ENCODE results near the gene ENOX1.

ENOX1 gene

DNA sequence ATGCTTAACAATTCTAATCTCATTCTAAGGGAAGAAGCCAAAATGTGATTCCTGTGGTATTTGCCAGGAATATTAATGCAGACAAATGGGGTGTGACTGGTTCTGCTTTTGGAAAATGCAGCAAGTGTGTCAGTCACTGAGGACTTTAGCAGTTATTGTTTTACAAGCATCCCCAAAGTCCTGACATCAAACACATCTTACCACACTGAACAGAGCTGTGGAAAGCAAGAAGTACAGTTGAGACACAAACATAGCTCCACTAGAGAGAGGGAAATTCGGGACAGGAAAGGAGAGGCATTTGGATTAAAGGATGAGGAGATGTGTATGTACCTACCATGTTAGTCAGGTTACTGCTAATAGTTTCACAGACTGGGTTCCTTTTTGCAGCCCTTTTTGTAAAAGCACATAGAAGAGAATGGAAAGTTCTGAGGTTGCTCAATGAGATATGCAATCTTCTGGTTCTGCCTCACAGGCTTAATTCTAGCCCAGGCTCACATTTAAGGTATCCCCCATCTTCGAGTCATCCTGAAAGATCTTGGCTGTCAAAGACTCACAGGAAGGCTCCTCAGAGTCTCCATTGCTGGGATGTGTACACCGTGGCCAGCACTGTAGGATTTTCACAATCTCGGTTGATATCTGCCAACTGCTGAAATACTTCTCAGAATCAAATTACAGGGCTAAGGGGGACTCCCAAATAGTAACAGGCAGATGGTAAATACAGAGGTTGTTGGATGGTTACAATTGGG lies 446.8 kb downstream of the ENOX1 start:
- no peak for DNase-seq (ENCODE audit: low read depth)
- no peak overlapping the region for H3K4me3 ChIP-seq (ENCODE audit: low read length)
- TF ChIP-seq, protein P1, sequence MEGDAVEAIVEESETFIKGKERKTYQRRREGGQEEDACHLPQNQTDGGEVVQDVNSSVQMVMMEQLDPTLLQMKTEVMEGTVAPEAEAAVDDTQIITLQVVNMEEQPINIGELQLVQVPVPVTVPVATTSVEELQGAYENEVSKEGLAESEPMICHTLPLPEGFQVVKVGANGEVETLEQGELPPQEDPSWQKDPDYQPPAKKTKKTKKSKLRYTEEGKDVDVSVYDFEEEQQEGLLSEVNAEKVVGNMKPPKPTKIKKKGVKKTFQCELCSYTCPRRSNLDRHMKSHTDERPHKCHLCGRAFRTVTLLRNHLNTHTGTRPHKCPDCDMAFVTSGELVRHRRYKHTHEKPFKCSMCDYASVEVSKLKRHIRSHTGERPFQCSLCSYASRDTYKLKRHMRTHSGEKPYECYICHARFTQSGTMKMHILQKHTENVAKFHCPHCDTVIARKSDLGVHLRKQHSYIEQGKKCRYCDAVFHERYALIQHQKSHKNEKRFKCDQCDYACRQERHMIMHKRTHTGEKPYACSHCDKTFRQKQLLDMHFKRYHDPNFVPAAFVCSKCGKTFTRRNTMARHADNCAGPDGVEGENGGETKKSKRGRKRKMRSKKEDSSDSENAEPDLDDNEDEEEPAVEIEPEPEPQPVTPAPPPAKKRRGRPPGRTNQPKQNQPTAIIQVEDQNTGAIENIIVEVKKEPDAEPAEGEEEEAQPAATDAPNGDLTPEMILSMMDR (conservative IDR thresholded peaks at IDR 0.05; ENCODE audit: low read depth, low read length), result no peak

- no peak for DNase-seq (ENCODE audit: low read depth)
- H3K4me3 ChIP-seq (ENCODE audit: low read length), result no peak overlapping the region
Measured at GRCh38 chr13:43339145-43339804, 447.5 kb downstream of the ENOX1 start.

DNA sequence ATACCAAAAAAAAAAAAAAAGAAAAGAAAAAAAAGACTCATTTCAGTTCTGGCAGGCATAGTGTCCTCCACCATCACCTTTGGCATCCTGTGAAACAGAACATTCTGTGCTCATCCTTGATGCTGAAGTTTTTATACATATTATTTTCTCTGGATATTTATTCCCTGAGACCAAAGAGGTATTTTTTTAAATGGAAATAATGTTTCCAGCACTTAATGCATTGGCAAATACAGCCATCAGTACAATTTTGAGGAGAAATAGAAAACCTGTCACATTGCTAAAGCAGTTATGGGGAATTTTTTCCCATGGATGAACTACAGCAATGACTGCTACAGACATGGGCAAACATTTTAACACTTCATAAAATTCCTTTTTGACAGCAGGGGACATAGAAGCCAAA lies 451.0 kb downstream of the ENOX1 start:
- H3K4me3 ChIP-seq (ENCODE audit: low read length), result no peak overlapping the region
- DNase-seq (ENCODE audit: low read depth), result no peak
- TF ChIP-seq, protein P1 (conservative IDR thresholded peaks at IDR 0.05; ENCODE audit: low read depth, low read length), result no peak

More at GRCh38 chr13:43339145-43339804, 447.5 kb downstream of the ENOX1 start:
- TF ChIP-seq, protein P1 (conservative IDR thresholded peaks at IDR 0.05; ENCODE audit: low read depth, low read length), result no peak

- H3K4me3 ChIP-seq (ENCODE audit: low read length), result no peak overlapping the region
- no peak for DNase-seq (ENCODE audit: low read depth)
- TF ChIP-seq, protein P1 (conservative IDR thresholded peaks at IDR 0.05; ENCODE audit: low read depth, low read length), result no peak
Measured at GRCh38 chr13:43333176-43333575, 453.6 kb downstream of the ENOX1 start.

- TF ChIP-seq, protein P1 (conservative IDR thresholded peaks at IDR 0.05; ENCODE audit: low read depth, low read length), result no peak
- H3K4me3 ChIP-seq (ENCODE audit: low read length), result no peak overlapping the region
- DNase-seq (ENCODE audit: low read depth), result no peak
Measured at GRCh38 chr13:43331672-43332071, 455.1 kb downstream of the ENOX1 start.

DNA sequence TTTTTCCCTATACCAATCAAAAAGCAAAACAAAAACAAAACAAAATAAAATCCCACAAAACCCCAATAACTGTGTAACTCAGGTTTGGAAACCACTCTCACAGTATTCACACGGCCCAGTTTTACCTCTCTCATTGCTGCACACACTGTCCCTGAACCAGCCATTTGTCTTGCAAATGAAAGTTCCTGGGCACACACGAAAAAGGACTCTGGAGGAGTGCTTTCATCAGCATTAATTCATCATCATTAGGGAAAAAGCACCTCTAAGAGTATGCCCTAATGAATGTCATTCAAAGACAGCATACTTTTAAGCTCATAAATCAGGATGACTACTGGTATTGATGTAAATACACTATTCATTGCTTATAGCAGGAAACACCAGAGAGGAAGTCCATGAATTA lies 457.1 kb downstream of the ENOX1 start:
- H3K4me3 ChIP-seq (ENCODE audit: low read length), result no peak overlapping the region
- TF ChIP-seq, protein P1 (conservative IDR thresholded peaks at IDR 0.05; ENCODE audit: low read depth, low read length), result no peak
- DNase-seq (ENCODE audit: low read depth), result no peak

- H3K4me3 ChIP-seq (ENCODE audit: low read length), result no peak overlapping the region
- TF ChIP-seq, protein P1 (conservative IDR thresholded peaks at IDR 0.05; ENCODE audit: low read depth, low read length), result no peak
Measured at GRCh38 chr13:43328907-43329306, 457.9 kb downstream of the ENOX1 start.

More at GRCh38 chr13:43328907-43329306, 457.9 kb downstream of the ENOX1 start:
- DNase-seq (ENCODE audit: low read depth), result no peak
